ENCODE results near the gene BEND4.

BEND4 gene

DNA sequence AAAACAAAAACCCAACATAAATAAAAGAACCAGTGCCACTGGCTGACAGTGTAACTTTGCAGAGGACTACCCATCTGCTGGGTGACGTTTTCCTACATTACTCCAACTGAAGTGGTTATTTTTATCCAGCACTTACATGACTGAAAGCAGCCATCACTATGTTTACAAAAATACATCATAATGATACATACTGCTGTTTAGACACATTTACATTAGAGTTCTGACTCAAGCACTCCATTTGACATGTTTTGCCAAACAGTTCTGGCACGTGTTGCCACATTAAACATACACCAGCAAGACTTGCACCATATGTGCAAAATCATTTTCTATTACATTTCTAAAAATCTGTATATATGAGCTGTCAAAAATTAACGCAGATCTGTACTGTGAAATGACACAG lies 39.6 kb downstream of the BEND4 start:
- in situ Hi-C loops (cut with HindIII; ENCODE audit: low sequenced_read_pairs), result no loop called here
- no peak for DNase-seq (ENCODE audit: low read depth)
- TF ChIP-seq, protein P1, sequence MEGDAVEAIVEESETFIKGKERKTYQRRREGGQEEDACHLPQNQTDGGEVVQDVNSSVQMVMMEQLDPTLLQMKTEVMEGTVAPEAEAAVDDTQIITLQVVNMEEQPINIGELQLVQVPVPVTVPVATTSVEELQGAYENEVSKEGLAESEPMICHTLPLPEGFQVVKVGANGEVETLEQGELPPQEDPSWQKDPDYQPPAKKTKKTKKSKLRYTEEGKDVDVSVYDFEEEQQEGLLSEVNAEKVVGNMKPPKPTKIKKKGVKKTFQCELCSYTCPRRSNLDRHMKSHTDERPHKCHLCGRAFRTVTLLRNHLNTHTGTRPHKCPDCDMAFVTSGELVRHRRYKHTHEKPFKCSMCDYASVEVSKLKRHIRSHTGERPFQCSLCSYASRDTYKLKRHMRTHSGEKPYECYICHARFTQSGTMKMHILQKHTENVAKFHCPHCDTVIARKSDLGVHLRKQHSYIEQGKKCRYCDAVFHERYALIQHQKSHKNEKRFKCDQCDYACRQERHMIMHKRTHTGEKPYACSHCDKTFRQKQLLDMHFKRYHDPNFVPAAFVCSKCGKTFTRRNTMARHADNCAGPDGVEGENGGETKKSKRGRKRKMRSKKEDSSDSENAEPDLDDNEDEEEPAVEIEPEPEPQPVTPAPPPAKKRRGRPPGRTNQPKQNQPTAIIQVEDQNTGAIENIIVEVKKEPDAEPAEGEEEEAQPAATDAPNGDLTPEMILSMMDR (IDR thresholded peaks at IDR 0.05; ENCODE audit: low read depth, low read length, missing control alignments), result no peak
- no peak overlapping the region for H3K4me3 ChIP-seq (ENCODE audit: low read depth, low read length)

DNA sequence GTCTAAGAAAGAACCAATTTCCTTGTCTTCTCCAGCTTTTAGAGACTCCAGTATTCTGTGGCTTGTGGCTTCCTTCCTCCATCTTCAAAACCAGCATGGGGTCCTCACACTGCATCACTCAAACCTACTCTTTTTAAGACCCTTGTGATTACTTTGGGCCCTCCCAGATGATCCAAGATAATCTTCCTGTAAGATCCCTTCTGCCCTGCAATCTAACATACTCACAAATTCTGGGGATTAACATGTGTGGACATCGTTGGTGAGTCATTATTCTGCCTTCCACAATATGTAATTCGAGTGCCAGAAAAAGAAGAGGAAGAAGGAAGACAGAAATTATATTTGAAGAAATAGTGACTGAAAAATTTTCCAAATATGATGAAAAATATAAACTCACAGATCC lies 47.9 kb downstream of the BEND4 start:
- no peak for DNase-seq (ENCODE audit: low read depth)
- TF ChIP-seq, protein P1 (IDR thresholded peaks at IDR 0.05; ENCODE audit: low read depth, low read length, missing control alignments), result no peak
- in situ Hi-C loops (cut with HindIII; ENCODE audit: low sequenced_read_pairs), result no loop called here
- H3K4me3 ChIP-seq (ENCODE audit: low read depth, low read length), result no peak overlapping the region

DNA sequence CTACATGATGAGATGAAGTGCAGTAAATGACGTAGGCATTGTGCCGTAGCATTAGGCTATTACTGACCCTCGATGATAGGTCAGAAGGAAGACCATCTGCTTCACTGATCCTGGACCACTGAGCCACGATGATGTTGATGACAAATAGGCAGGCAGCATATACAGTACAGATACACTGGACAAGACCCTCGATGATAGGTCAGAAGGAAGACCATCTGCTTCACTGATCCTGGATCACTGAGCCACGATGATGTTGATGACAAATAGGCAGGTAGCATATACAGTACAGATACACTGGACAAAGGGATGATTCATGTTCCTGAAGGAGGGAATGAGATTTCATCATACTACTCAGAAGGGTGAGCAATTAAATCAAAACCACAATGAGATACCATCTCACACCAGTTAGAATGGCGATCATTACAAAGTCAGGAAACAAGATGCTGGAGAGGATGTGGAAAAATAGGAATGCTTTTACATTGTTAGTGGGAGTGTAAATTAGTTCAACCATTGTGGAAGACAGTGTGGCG lies 50.9 kb downstream of the BEND4 start:
- in situ Hi-C loops (cut with HindIII; ENCODE audit: low sequenced_read_pairs), result no loop called here

DNA sequence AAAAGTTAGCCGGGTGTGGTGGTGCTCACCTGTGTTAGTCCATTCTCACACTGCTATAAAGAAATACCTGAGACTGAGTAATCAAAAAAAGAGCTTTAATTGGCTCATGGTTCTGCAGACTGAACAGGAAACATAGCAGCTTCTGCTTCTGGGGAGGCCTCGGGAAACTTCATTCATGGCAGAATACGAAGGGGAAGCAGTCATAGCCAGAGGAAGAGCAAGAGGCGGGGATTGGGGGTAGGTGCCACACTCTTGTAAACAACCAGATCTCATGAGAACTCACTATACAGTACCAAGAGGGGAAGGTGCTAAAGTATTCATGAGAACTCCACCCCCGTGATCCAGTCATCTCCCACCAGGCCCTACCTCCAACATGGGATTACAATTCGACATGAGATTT lies 64.1 kb downstream of the BEND4 start:
- DNase-seq (ENCODE audit: low read depth), result no peak
- TF ChIP-seq, protein P1 (IDR thresholded peaks at IDR 0.05; ENCODE audit: low read depth, low read length, missing control alignments), result no peak
- in situ Hi-C loops (cut with HindIII; ENCODE audit: low sequenced_read_pairs), result no loop called here
- no peak overlapping the region for H3K4me3 ChIP-seq (ENCODE audit: low read depth, low read length)

More for the DNA sequence above, 50.9 kb downstream of the BEND4 start:
- DNase-seq (ENCODE audit: low read depth), result no peak
- TF ChIP-seq, protein P1 (IDR thresholded peaks at IDR 0.05; ENCODE audit: low read depth, low read length, missing control alignments), result no peak
- H3K4me3 ChIP-seq (ENCODE audit: low read depth, low read length), result no peak overlapping the region

DNA sequence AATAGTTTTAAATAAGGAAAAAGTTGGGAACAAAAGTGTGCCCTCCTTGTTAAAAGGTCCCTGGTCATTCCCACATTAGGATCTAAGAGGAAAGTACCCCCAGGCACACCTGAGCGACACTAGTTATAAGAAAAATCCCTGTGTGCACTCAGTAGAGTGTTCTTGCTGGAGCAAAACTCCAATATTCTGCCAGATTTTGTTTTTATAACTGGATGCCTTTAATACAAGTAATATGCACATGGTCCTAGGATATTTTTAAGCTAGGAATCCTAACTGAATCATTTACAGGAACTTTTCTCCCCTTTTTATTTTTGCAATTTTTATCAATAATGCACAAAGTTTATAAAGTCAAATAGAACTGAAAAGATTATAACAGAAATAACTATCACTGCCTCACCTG lies 68.6 kb downstream of the BEND4 start:
- no peak for DNase-seq (ENCODE audit: low read depth)
- no peak overlapping the region for H3K4me3 ChIP-seq (ENCODE audit: low read depth, low read length)
- TF ChIP-seq, protein P1 (IDR thresholded peaks at IDR 0.05; ENCODE audit: low read depth, low read length, missing control alignments), result no peak
- in situ Hi-C loops (cut with HindIII; ENCODE audit: low sequenced_read_pairs), result no loop called here

DNA sequence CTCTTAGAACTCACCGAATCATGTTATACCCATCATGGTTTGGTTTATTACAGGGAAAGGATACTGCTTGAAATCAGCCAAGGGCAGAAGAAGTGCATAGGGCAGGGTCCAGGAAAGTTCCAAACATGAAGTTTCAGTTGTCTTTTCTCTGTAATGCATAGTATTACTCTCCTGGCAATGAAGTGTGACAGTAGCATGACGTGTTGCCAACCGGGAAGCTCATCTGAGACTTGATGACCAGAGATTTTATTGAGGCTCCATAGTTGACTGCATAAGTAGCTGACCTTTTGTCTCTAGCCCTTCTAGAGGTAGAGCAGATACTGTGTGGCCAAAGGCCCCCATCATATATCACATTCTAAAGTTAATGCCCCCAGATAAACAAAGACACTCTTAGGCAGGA lies 72.1 kb downstream of the BEND4 start:
- in situ Hi-C loops (cut with HindIII; ENCODE audit: low sequenced_read_pairs), result no loop called here
- no peak overlapping the region for H3K4me3 ChIP-seq (ENCODE audit: low read depth, low read length)
- DNase-seq (ENCODE audit: low read depth), result no peak
- TF ChIP-seq, protein P1 (IDR thresholded peaks at IDR 0.05; ENCODE audit: low read depth, low read length, missing control alignments), result no peak

Measured in astrocyte of the cerebellum (primary cell).